ENCODE data around the gene MOGAT2. TPM values are rescaled to one million over a fixed set of nuclear protein-coding genes. Genes with fewer than 3 reads are reported as not detected.

Gene MOGAT2
- total and polyA plus RNA-seq, 12 donors, result 0.13 to 0.35 (median 0.20) TPM; not detected in 8

GRCh38 chr11:75759832-75760231, 42.2 kb downstream of the MOGAT2 start:
- Histone ChIP-seq H3K4me3 (no peak overlapping the region), H3K4me1 (peaks cover 0 to 24% (median 0%) of the 10 kb centered on the region in 9 donors), H3K9me3 (no peaks in the 10 kb centered on the region), H3K27ac (no peak overlapping the region), H3K36me3 (no peaks in the 10 kb centered on the region), H3K27me3 (peaks cover 0 to 4% (median 0%) of the 10 kb centered on the region in 7 donors)
- intact Hi-C loops (cut with DNase I), result loop anchor here in 4 of 10 donors (10.0 kb wide), 2 partner anchors 45 to 215 kb away; partner anchors contain the start of gene MOGAT2 (in 2 of the 4)
- DNase-seq, result no peak
- ATAC-seq, result no peak
- WGBS, 2 donors, result 73 to 81% methylated on average over 4 of the region's 4 CpGs
- no peak for TF ChIP-seq CTCF (IDR thresholded peaks at IDR 0.05)

GRCh38 chr11:75760243-75760642, 42.6 kb downstream of the MOGAT2 start:
- DNase-seq, result no peak
- Histone ChIP-seq H3K36me3 (no peaks in the 10 kb centered on the region), H3K4me1 (peaks cover 0 to 24% (median 0%) of the 10 kb centered on the region in 9 donors), H3K9me3 (no peaks in the 10 kb centered on the region), H3K27me3 (peaks cover 0 to 8% (median 0%) of the 10 kb centered on the region in 7 donors), H3K27ac (no peak overlapping the region), H3K4me3 (no peak overlapping the region)
- intact Hi-C loops (cut with DNase I), result loop anchor here in 4 of 10 donors (10.0 kb wide), 2 partner anchors 45 to 215 kb away; partner anchors contain the start of gene MOGAT2 (in 2 of the 4)
- TF ChIP-seq CTCF (IDR thresholded peaks at IDR 0.05), result no peak
- ATAC-seq, result no peak

GRCh38 chr11:75760710-75761493, 43.3 kb downstream of the MOGAT2 start:
- H3K27me3 ChIP-seq, result peaks cover 0 to 11% (median 0%) of the 10 kb centered on the region in 7 donors
- intact Hi-C loops (cut with DNase I), result loop anchor here in 4 of 10 donors (10.0 kb wide), 2 partner anchors 46 to 216 kb away; partner anchors contain the start of gene MOGAT2 (in 2 of the 4)
- peak in 1 of 8 donors; percentile 35 for ATAC-seq

More at GRCh38 chr11:75760710-75761493, 43.3 kb downstream of the MOGAT2 start:
- no peaks in the 10 kb centered on the region for H3K9me3 ChIP-seq
- DNase-seq, result no peak
- no peaks in the 10 kb centered on the region for H3K36me3 ChIP-seq
- no peak overlapping the region for H3K27ac ChIP-seq
- no peak overlapping the region for H3K4me3 ChIP-seq
- 91 to 92% methylated on average over 3 of the region's 3 CpGs for WGBS, 2 donors
- H3K4me1 ChIP-seq, result peaks cover 0 to 24% (median 0%) of the 10 kb centered on the region in 9 donors
- no peak for TF ChIP-seq CTCF (IDR thresholded peaks at IDR 0.05)

Measured in heart right ventricle (tissue), 16 donors.